ENCODE measurements around the gene TGFBR2. TPM values are rescaled to one million over a fixed set of nuclear protein-coding genes. Genes with fewer than 3 reads are reported as not detected.

The TGFBR2 gene
- polyA plus RNA-seq, 3 donors, result 46.6 to 60.3 (median 57.0) TPM

DNA sequence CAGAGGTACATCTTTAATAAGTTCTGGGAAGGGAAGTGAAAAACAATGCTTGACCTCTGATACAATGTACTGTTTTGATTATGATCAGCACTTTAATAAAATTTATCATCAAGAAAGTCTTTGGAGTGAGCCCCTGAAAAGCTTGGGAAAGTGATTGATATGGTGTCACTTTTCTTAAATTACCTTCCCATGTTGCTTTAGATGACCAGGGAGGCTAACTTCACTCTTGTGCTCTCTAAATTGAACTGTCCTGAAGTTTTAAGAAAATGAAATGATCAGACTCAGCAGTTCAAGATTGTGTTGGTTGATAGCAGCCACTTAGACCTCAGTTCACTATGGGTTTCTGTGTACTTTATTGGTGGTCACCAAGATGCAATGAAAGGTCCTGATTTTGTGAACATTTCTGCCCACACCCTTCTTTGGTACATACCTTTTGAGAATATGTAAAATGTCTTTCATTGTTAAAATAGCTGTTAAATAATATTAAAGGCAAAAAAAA is 15.7 kb downstream of the TGFBR2 start:
- Histone ChIP-seq H3K4me2 (replicated peaks; ENCODE audit: extremely low read depth, low read length, poor library complexity, severe bottlenecking) (no peak overlapping the region), H3K27me3 (ENCODE audit: control insufficient read depth in 2 of 2, insufficient read depth in 2 of 2, low read length in 2 of 2) (no peaks in the 10 kb centered on the region), H3K4me1 (ENCODE audit: control insufficient read depth in 1 of 2, insufficient read depth in 2 of 2, low read length in 2 of 2) (peaks cover 49 to 74% of the 10 kb centered on the region in 2 donors), H3K4me3 (replicated peaks in 1 of 3; ENCODE audit: low read depth in 2 of 3, low read length in 3 of 3) (no peak overlapping the region), H4K20me1 (ENCODE audit: insufficient read depth, low read length) (peaks cover 100% of the 10 kb centered on the region), H3K79me2 (ENCODE audit: insufficient read depth, low read length) (peaks cover 100% of the 10 kb centered on the region), H3K36me3 (replicated peaks in 1 of 2; ENCODE audit: control insufficient read depth in 1 of 2, insufficient read depth in 2 of 2, low read length in 2 of 2) (peaks cover 11 to 32% of the 10 kb centered on the region in 2 donors), H3K9me3 (replicated peaks in 1 of 2; ENCODE audit: control insufficient read depth in 1 of 2, insufficient read depth in 1 of 2, low read length in 2 of 2) (no peaks in the 10 kb centered on the region), H2AFZ (ENCODE audit: insufficient read depth, low read depth, low read length, poor library complexity, severe bottlenecking) (no peak overlapping the region), H3K27ac (ENCODE audit: low read depth in 1 of 2, low read length in 2 of 2) (peak overlapping the region in 1 of 2 donors; percentile 40), H3K9ac (ENCODE audit: insufficient read depth, low read length, poor library complexity, severe bottlenecking) (no peak overlapping the region)
- Mint-ChIP-seq H3K9me3 (peaks cover 0 to 4% (median 0%) of the 10 kb centered on the region in 7 donors), H3K4me1 (peaks cover 82% of the 10 kb centered on the region), H3K36me3 (peaks cover 47 to 66% of the 10 kb centered on the region in 2 donors), H3K27me3 (ENCODE audit: low read depth in 3 of 3) (peaks cover 0 to 1% (median 0%) of the 10 kb centered on the region in 3 donors), H3K4me3 (no peak overlapping the region), H3K27ac (peak overlapping the region in 4 of 7 donors; percentile 30 to 65 (median 59))
- no peak for TF ChIP-seq CTCF (IDR thresholded peaks at IDR 0.05)
- DNase-seq, result no peak
- intact Hi-C loops (cut with micrococcal nuclease), result no loop called here

DNA sequence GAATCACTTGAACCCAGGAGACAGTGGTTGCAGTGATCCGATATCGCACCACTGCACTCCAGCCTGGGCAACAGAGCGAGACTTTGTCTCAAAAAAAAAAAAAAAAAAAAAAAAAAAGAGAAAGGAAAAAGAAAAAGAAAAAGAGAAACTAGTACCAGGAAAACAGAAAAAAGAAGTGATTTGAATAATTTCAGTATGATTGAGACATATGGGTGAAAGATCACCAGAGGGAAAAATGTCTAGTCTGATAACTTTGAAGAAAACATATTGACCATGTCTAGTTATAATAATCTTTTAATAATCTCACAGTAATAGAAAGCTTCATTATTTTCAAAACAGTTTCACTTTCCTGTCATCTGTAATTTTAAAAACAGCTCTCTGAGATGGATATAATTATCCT is 16.4 kb downstream of the TGFBR2 start:
- Histone ChIP-seq H4K20me1 (ENCODE audit: insufficient read depth, low read length) (peaks cover 99% of the 10 kb centered on the region), H3K27ac (ENCODE audit: low read depth in 1 of 2, low read length in 2 of 2) (peak overlapping the region in 1 of 2 donors; percentile 40), H3K4me3 (replicated peaks in 1 of 3; ENCODE audit: low read depth in 2 of 3, low read length in 3 of 3) (no peak overlapping the region), H3K36me3 (replicated peaks in 1 of 2; ENCODE audit: control insufficient read depth in 1 of 2, insufficient read depth in 2 of 2, low read length in 2 of 2) (peaks cover 11 to 34% of the 10 kb centered on the region in 2 donors), H3K9ac (ENCODE audit: insufficient read depth, low read length, poor library complexity, severe bottlenecking) (no peak overlapping the region), H3K4me2 (replicated peaks; ENCODE audit: extremely low read depth, low read length, poor library complexity, severe bottlenecking) (no peak overlapping the region), H3K9me3 (replicated peaks in 1 of 2; ENCODE audit: control insufficient read depth in 1 of 2, insufficient read depth in 1 of 2, low read length in 2 of 2) (no peaks in the 10 kb centered on the region), H2AFZ (ENCODE audit: insufficient read depth, low read depth, low read length, poor library complexity, severe bottlenecking) (no peak overlapping the region), H3K27me3 (ENCODE audit: control insufficient read depth in 2 of 2, insufficient read depth in 2 of 2, low read length in 2 of 2) (no peaks in the 10 kb centered on the region), H3K79me2 (ENCODE audit: insufficient read depth, low read length) (peaks cover 100% of the 10 kb centered on the region), H3K4me1 (ENCODE audit: control insufficient read depth in 1 of 2, insufficient read depth in 2 of 2, low read length in 2 of 2) (peaks cover 49 to 78% of the 10 kb centered on the region in 2 donors)
- intact Hi-C loops (cut with micrococcal nuclease), result no loop called here
- TF ChIP-seq CTCF (IDR thresholded peaks at IDR 0.05), result no peak
- Mint-ChIP-seq H3K27ac (peak overlapping the region in 4 of 7 donors; percentile 58 to 65 (median 62)), H3K36me3 (peaks cover 43 to 64% of the 10 kb centered on the region in 2 donors), H3K27me3 (ENCODE audit: low read depth in 3 of 3) (peaks cover 0 to 1% (median 0%) of the 10 kb centered on the region in 3 donors), H3K4me3 (no peak overlapping the region), H3K4me1 (peaks cover 79% of the 10 kb centered on the region), H3K9me3 (peaks cover 0 to 4% (median 0%) of the 10 kb centered on the region in 7 donors)
- no peak for DNase-seq
- WGBS (ENCODE audit: insufficient coverage), result no CpG with 5 or more reads among the region's 3 CpGs

Measured in CD14-positive monocyte (primary cell).